HG02623 (cell line): ENCODE measurements around the gene TMEM203.

ENCODE experiments used
- ATAC-seq: cut with Tn5 transposase; IDR thresholded peaks from one replicate; pipeline ENCODE4 v1.9.1; 2021; ENCODE audit warnings: moderate library complexity; ENCODE audit not compliant: unreplicated experiment

The TMEM203 gene

DNA sequence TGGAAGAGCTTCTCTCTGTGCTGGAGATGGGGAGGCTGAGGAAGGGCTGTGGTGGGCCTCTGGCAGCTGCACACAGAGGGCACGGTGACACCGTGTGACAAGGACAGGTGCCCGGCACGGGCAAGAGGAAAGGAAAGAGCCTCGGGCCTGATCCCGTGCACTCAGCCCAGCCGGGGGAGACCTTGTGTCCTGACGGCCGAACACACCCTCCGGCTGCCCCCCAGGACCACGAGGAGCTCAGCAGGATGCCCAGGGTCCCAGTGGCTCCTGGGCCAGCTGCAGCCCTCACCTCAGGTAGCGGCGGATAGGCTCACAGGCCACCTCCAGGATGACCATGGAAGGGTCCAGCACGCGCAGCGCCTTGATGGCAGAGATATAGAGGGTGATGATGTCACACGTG is 22.6 kb downstream of the TMEM203 start:
- no peak for ATAC-seq

DNA sequence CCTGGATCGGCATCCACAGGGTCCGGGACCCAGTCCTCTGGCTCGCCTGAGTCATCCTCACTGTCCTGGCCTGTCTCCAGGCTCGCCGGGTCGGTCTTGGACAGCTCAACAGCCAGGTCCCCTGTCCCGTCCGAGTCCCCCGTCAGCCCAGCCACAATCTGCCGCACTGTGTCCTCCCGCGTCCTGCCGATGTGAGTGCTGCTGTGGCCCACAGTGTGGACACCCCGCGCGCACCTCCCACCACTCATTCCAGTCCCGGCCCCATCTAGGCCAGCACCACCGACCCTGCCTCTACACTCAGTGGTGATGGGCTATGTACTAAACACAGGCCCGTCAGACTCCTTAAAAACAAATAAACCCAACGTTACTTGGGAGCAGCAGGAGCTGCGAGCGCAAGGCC is 23.8 kb downstream of the TMEM203 start:
- no peak for ATAC-seq

DNA sequence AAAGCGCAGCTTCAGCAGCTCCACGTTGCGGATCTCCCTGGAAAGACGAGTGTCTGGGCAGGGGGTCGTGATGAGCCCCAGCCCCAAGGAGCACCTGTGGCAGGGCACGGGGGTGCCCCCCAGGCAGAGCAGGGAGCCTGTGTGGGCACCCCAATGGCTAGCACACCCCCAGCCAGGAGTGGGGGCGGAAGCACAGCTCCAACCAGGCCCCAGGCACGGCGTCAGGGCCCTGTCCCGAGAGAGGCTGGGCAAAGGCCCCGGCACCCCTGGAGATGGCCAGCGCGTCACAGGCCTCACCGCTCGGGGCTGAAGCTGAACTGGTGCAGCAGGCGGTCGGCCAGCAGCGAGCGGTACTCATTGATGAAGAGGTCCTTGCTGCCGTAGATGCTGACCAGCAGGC is 25.0 kb downstream of the TMEM203 start:
- no peak for ATAC-seq

DNA sequence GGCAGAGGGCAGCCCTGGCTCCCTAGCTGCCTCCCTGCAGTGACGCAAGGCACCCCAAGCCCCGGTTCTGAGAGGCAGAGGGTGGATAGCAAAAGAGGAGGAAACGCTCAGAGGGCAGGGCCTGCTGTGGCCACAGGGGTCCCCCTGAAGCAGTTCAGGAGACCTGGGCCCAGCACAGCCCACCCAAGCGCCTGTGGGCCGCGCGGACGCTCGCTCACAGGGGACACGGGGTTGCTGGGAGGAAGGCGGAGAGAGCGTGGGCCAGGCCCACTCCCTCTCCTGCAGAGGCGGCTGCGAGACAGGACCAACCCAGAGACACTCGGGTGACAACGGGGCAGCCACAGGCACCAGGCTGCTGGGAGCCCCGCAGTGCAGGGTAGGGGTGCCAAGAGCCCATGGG is 25.7 kb downstream of the TMEM203 start:
- ATAC-seq, result no peak

DNA sequence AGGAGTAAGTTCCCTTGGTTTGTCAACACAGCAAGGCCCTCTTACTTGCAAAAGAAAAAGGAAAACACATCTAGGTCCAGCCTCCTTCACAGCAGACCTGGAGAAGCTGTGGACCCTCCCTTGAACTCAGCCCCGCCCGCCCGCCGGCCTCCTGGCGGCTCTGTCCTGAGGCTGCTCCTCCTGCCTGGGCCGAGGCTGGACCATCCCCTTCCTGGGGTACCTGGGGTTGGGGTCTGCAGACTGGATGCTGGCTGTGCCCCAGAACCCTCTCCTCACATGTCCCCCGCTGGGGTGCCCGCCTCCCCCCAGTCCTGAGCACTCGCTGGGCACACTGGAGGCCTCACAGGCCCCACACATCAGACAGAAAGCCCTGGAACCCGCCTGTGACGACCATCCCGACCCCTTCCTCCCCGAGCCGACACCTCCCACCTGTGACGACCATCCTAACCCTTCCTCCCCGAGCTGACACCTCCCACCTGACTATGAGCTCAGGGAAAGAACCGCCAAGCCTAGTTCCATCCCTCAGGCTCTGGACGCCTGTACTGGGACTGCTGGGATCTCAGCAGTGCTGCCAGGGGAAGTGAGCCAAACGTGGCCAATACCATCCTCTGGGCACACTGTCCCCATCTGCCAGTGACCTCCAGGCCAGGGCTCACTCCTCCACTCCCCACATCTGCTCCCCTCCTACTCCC is 26.4 kb downstream of the TMEM203 start:
- ATAC-seq, result no peak

DNA sequence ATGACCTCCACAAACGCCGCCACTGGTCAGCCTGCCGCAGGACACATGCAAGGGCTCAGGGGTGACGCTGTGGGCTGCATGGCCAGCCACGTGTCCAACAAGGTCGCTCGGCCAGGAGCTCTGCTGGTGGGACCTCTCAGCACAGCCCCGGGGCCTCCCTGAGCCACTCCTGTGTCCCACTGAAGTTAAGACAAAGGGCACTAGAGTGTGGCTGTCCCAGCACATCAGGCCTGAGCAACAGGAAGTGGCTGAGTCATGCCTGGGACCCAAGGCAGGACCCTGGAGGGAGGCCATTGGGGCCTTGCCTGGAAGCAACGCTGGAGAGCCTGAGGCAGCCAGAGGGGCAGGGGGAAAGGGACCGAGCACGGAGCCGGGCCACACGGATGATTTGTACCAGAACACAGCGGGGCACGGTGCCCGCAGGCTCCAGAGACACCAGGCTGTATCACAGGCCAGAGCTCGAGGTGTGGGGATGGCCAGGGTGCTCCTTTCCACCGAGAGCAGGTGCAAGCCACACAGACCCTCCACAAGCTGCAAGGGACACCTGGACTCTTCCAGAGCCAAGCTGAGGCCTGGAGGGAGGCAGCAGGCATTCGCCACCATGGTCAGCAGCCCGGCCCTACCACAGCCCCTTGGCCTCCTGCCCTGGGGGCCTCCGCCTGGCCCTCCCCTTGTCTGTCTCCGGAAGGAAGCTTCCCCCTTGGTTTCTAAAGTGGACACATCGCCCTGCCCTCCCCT is 27.1 kb downstream of the TMEM203 start:
- no peak for ATAC-seq

DNA sequence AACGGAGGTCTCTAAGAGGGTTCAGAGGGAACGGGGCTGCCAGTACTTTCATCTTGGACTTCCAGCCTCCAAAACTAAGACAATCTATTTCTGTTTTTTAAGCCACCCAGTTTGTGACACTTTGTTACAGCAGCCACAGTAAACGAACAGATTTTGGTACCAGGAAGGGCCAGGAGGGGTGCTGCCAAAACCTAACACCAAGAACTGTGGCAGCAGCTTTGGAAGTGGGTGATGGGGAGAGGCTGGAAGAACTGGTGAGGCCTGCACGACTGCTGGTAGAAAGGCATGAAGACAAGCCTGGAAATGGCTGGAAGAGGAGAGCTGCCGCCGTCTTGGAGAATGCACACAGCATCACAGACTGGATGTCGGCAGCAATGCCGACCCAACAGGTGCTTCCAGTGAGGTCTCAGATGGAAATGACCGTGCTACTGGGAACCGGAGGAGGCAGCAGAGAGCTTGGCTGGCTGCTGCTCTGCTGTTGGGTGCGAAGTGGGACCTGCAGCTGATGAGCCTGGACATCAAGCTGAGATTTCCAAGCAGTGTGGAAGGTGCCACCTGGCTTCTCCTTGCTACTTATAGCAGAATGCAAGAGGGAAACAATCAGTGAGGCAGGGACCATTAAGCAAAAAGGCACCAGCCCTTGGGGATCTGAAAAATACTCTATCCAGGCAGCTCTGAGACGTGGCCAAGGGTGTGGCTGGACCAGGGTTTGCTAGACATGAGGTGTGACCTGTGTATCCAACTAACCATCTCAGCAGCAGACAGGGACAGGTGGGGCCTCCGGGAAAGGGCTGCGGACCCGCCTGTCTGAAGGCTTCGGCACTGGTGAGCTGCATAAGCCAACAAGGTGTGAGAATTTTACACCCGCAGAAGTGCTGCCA is 28.9 kb downstream of the TMEM203 start:
- ATAC-seq, result no peak

DNA sequence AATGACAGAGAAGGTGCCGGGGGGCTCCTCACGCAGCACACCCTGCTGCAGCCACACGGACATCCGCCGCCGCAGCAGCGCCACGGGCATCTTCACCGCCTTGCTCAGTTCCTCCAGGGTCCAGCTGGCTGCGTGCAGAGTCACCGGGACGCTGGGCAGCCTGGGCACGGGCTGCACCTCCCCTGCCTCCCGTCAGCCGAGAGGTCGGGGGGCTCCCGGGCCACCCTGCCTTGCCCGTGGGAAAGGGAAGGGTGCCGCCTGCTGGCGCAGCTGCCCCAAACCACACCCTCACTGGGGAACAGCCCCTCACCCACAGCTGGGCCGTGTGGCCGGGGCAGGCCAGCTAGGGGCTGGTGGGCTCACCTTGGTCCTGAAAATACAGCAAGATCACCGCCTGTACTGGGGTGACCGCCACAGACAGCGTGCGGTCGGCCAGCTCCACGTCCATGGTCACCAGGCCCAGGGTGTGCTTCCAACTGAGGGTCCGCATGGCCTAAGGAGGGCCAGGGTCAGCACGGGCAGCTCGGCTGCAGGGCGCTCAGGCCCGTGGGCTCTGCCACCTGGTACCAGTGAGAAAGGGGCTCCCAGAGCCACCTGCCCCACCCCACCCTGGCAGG is 30.0 kb downstream of the TMEM203 start:
- ATAC-seq, result no peak

DNA sequence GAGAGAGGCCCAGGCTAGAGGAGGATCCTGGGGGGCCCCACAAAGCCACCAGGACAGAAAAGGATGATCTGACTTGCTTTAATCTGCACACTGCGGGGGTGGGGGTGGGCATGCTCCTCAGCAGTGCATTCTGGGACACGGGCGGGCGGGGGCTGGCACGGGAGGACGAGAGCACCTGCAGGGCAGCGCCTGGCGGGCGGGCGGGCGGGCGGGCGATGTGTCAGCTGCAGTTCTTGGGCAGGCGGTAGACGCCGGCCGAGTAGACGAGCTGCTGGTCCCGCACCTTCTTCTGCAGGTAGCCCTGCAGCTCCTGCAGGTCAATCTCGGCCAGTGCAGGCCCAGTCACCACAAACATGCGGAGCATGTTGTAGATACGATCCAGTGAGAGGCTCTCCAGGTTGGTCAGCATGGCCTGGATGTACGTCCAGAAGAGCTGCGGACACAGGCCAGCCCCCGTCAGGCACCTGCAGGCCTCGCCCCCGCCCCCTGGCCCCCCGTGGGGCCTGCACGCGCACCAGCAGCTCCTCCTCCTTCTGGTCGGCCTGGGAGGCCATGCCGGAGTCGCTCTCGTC is 30.6 kb downstream of the TMEM203 start:
- ATAC-seq, result no peak

DNA sequence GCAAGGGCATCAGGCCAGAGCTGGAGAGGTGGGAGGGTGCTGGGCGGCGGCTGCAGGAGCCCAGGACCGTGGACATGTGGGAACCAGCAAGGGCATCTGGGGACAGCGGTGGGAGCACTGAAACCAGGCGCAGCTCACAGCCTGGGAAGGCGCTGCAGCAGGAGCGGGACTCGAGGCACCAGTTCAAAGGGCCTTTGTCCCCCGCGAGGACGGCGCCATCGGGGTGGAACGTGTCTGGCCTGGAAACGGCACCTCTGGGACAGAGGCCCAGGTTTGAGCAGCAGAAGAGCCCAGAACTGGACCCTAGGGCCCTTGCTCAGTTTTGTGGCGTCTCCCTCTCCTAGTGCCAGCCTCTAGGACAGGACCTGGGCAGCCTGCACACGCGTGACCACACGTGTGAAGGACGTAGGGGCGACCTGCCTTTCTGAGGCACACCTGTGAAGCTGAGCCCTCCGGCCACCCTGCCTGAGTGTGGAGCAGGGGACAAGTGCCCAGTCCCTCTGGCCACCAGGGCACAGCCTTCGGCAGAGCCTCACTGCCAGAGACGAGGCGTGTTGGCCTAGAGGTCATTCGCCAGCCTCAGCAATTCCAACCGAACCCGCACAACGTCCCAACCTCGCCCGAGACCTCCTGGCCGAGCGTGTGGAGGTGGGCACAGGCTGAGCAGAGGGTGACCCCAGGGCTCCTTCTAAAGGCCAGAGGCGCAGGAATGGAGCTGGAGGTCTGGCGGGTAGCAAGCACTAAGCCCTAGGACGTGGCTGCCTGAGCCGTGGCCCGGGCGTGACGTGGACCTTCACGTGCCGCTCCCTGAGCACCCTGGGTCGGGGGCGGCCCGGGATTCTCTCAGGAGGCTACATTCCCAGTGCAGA is 31.4 kb downstream of the TMEM203 start:
- ATAC-seq, result no peak

DNA sequence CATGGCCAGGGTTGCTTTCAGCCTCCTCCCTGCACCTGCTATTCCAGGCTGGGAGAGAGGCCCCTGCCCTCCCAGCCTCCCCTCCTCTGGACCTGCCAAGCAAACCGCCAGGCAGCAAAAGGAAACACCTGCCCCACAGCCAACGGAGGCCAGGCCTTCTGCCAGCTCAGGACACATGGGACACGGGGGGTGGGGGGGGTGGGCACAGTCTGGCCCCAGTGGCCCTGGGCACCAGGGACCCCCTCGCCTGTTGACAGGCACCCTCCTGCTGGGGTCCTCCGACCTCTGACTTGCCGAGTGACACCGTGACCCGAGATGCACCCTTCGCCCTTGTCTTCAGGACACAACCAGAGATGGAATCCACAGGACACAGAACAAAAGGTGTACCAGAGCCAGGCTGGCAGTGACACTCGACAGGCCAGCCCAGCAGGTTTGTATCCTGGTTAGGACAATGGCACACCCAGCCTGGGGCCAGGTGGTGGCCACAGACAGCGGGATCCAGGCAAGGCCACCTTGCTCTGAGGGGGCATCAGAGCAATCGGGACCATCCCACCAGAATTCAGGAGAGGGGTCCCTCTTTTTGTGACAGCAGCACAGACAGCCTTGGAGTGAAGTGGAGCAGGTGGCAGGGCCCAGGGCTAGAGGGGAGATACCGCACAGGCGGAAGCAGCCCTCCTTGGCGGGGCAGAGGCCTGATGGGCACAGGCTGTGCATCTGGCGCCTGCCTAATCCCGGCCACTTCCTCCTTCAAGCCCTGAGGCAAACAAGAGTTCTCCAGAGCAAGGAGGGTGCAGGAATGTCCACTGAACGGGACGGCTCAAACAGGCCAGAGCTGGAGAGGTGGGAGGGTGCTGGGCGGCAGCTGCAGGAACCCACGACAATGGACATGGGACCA is 32.3 kb downstream of the TMEM203 start:
- ATAC-seq, result no peak

DNA sequence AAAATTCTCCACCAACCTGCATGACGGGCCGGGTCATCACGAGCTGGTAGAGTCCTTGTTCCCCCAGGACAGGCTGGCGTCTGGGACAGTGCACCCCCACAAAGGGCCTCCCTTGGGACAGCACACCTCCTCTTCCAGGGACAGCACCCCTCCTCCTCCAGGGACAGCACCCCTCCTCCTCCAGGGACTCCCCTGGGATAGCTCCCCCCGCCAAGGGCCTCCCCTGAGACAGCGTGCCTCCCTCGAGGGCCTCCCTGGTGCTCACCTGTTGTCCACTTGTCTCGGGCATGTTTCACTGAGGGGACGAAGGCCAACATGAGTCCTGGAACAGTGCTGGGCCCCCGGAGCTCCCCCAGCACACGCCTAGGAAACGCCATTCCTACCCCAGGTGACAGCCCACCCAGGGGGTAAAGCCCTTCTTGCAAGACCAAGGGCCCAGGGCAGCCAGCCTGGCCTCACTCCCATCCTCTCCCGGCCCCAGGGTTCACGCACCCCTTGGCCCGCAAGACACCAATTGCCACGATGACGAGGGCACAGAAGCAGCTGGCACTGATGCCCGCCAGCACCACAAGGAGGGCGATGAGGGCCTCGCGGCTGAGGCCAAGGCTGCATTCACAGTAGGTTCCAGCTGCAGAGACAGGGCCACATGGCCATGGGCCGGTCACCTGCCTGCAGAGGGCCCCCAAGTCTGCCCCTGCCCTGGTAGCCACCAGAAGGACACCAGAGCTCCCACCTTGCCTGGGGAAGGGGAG is 34.1 kb downstream of the TMEM203 start:
- no peak for ATAC-seq

DNA sequence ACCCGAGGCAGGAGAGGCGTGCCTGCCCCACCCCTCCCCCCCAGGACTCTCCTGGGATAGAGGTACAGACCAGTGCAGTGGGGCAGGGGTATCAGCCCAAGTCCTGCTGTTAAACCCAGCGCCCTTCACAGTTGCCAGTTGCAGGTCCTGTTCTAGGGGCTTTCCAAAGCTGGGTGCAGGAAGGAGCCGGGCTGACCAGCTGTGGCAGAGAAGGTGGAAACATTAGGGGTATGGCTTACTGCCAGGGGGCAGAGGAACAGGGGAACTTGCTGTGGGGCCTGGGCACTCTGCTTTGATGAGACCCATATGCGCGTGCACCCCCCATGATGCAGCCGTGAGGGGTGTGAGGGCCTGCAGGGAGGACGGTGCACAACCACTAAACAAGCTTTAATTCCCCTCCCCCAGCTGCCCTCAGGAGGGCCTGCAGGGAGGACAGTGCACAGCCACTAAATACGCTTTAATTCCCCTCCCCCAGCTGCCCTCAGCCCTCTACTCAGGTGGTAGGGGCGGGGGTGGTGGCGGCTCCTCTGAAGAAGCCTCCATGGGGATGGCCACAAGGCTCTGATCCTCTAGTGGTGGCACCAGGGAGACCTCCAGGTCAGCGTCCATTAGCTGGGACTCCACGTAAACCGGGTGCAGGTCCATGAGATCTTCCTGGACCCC is 34.8 kb downstream of the TMEM203 start:
- no peak for ATAC-seq

DNA sequence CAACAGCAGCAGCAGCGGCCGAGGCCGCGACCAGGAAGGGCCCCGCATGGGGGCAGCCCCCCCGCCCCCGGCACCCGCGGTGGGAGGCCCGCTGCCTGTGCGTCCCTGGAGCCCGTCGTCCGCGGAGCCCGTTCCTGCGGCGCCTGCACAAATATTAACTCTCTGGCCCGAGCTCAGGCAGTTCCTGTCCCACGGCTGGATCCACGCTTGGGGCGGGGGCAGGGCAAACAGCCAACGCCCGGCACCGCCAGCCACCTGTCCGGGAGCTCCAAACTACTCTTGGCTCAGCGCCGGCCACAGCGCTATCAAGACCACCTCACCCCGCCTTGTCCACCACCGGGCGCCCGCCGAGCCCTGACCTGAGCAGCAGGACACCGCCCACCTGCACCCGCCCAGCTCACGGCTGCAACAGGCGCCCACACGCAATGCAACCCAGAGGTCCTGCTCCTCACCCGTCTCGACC is 35.5 kb downstream of the TMEM203 start, which contains the start of gene LRRC26:
Gene LRRC26, minus strand, starts transcription at position 156 of the 463 bp plus-strand sequence. Its CDS starts 108 bp downstream, at position 48.
- ATAC-seq, result no peak

DNA sequence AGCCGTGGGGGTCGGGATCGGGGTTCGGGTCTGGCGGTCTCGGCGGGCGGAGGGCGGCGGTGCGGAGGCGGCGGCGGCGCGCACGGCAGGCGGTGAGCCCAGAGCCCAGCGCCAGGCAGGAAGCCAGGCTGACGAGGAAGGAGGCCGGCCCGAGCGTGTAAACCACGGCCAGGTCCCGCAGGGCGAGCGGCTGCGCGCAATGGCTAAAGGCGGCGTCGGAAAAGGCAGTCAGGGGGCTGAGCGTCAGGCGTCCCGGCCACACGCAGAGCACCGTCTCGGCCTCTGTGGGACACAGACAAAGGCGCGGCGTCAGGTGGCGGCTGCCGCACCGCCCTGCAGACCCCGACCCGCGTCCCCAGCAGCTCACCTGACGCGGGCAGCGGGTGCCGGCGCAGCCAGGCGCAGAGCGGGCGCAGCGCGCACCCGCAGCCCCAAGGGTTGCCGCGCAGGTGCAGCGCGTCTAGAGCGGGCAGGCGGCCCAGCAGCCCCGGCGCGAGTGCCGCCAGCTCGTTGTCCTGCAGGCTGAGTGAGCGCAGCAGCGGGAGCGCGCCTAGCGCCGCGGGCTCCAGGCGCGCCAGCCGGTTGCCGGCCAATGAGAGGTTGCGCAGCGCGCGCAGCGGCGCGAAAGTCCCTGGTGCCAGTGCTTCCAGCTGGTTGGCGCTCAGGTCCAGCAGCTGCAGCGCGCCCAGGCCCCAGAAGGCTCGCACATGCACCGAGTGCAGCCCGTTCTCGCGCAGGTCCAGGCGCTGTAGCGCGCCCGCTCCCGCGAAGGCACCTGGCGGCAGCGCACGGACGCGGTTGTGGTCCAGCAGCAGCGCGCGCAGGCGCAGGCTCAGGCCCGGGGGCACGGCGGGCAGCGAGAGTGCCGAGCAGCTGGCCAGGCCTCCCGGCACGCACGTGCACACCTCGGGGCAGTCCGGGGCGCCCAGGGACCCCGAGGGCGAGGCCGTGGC is 36.3 kb downstream of the TMEM203 start:
- ATAC-seq, result no peak

DNA sequence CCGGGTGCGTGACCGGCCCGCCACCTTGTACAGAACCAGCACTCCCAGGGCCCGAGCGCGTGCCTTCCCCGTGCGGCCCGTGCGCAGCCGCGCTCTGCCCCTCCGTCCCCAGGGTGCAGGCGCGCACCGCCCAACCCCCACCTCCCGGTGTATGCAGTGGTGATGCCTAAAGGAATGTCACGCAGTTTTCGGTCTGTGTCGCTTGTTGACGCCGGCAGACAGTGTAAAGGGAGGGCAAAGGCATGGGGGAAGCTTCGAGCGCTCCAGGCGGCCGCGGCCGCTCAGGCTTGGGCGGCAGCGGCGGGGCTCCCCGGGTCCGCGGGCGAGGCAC is 36.9 kb downstream of the TMEM203 start:
- no peak for ATAC-seq
